Osteoblast (primary cell): ENCODE measurements around the gene DEPDC1. TPM values are rescaled to one million over a fixed set of nuclear protein-coding genes. Genes with fewer than 3 reads are reported as not detected.

Experiments used
- DNase-seq: peaks from one replicate; pipeline ENCODE4 v3.0.0; 2011; ENCODE audit warnings: low spot score, mixed read lengths; ENCODE audit not compliant: insufficient read length; ENCODE audit errors: missing footprints
- H2AFZ ChIP-seq: 2 replicates; pipeline ENCODE4 v1.6.0; 2011; ENCODE audit warnings: mild to moderate bottlenecking, low read length
- H3K27ac ChIP-seq: 2 replicates; pipeline ENCODE4 v1.5.1; 2011; ENCODE audit warnings: mild to moderate bottlenecking, low read depth, low read length, moderate library complexity
- H3K27me3 ChIP-seq: 2 replicates; pipeline ENCODE4 v1.6.0; 2012; ENCODE audit warnings: mild to moderate bottlenecking, control low read depth, inconsistent platforms, low read length, moderate library complexity; ENCODE audit not compliant: insufficient read depth
- H3K36me3 ChIP-seq: 2 replicates; pipeline ENCODE4 v1.5.1; 2011; ENCODE audit warnings: mild to moderate bottlenecking, low read length, control low read depth, moderate library complexity; ENCODE audit not compliant: insufficient read depth
- H3K4me1 ChIP-seq: 2 replicates; pipeline ENCODE4 v1.5.1; 2011; ENCODE audit warnings: mild to moderate bottlenecking, low read length, control low read depth, moderate library complexity; ENCODE audit not compliant: insufficient read depth
- H3K4me2 ChIP-seq: 2 replicates; pipeline ENCODE4 v1.6.0; 2011; ENCODE audit warnings: mild to moderate bottlenecking, low read length; ENCODE audit not compliant: insufficient read depth
- H3K4me3 ChIP-seq: fragments of 200-600 bp; sonication (generic); 3 replicates; pipeline ENCODE4 v1.5.1; 2012; ENCODE audit warnings: mild to moderate bottlenecking, low read length, inconsistent platforms; ENCODE audit not compliant: insufficient read depth
- H3K79me2 ChIP-seq: 2 replicates; pipeline ENCODE4 v1.6.0; 2012; ENCODE audit warnings: mild to moderate bottlenecking, low read length, control low read depth, inconsistent platforms; ENCODE audit not compliant: insufficient read depth
- H3K9me3 ChIP-seq: 2 replicates; pipeline ENCODE4 v1.5.1; 2011; ENCODE audit warnings: low read depth, low read length, control low read depth
- H4K20me1 ChIP-seq: 2 replicates; pipeline ENCODE4 v1.6.0; 2012; ENCODE audit warnings: mild to moderate bottlenecking, low read length, control low read depth; ENCODE audit not compliant: insufficient read depth
- total RNA-seq: library from RNA; depleted of rRNA; stranded (reverse); fragments of >200 nt; gene quantifications from 2 replicates; pipeline ENCODE4 v1.2.3, GENCODE V29; 2012
- TF ChIP-seq, protein P1 (sequence below): IDR thresholded peaks from 2 replicates; pipeline ENCODE4 v1.5.1; 2011; ENCODE audit warnings: mild to moderate bottlenecking, low read depth, low read length, moderate library complexity; ENCODE audit errors: extremely low read depth

DEPDC1 gene
- total RNA-seq, 1 donor: 1.4 TPM

DNA sequence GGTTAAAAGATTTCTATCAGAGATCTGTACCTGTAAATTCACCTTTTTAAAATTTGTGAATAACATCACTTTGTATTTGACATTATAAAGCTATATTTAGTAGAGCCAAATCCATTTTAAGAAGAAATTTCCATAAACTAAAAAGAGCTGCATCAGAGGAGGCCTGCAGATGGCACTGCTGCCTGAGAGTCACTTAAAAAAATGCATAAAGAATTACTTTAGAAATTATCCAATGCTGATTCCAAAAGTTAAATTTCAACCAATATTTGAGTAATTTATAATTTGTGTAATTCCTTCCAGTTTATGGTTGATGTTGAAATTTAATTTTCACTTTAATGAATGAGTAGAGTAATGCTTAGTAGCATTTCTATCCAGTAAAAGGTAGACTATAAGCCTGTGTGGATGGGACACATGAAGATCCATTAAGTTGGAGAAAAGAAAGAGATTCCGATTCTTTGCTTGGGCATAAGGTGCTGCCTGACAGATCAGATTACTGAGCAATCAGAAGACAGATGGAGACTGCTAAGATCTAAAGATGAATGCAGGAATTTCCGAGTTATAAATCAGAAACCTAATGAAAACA lies 26.4 kb downstream of the DEPDC1 start:
- peak; percentile 42 for DNase-seq
- H3K27ac ChIP-seq: no peak overlapping the region
- no peak overlapping the region for H3K4me3 ChIP-seq
- H2AFZ ChIP-seq: no peak overlapping the region
- H3K27me3 ChIP-seq: no peaks in the 10 kb centered on the region
- H3K79me2 ChIP-seq: no peaks in the 10 kb centered on the region
- H3K4me2 ChIP-seq: no peak overlapping the region
- TF ChIP-seq, protein P1, sequence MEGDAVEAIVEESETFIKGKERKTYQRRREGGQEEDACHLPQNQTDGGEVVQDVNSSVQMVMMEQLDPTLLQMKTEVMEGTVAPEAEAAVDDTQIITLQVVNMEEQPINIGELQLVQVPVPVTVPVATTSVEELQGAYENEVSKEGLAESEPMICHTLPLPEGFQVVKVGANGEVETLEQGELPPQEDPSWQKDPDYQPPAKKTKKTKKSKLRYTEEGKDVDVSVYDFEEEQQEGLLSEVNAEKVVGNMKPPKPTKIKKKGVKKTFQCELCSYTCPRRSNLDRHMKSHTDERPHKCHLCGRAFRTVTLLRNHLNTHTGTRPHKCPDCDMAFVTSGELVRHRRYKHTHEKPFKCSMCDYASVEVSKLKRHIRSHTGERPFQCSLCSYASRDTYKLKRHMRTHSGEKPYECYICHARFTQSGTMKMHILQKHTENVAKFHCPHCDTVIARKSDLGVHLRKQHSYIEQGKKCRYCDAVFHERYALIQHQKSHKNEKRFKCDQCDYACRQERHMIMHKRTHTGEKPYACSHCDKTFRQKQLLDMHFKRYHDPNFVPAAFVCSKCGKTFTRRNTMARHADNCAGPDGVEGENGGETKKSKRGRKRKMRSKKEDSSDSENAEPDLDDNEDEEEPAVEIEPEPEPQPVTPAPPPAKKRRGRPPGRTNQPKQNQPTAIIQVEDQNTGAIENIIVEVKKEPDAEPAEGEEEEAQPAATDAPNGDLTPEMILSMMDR: peak; percentile 79
- H4K20me1 ChIP-seq: no peaks in the 10 kb centered on the region
- no peaks in the 10 kb centered on the region for H3K4me1 ChIP-seq
- H3K36me3 ChIP-seq: no peaks in the 10 kb centered on the region
- no peaks in the 10 kb centered on the region for H3K9me3 ChIP-seq

DNA sequence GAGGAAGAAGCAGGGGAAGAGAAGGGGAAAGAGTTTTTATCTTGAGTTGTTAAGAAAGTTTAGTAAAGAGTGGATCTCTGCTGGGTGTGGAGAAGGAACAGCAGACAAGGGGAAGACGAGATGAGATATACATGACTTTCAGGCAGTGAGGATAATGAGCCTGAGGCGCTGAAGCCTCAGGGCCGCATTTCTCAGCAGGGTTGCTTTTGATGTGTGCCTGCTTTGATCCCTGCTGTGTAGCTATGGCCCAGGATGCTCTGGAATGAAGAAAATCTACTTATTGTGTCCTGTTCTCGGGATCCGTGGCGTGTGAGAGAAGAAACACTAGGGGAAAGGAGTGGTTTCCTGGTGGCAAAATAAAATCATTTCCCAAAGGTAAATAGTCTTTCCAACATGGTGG lies 32.0 kb downstream of the DEPDC1 start:
- Histone ChIP-seq H4K20me1 (no peaks in the 10 kb centered on the region), H3K36me3 (no peaks in the 10 kb centered on the region), H3K9me3 (peaks cover 5% of the 10 kb centered on the region), H3K27ac (no peak overlapping the region), H3K4me2 (no peak overlapping the region), H3K4me1 (no peaks in the 10 kb centered on the region), H2AFZ (no peak overlapping the region), H3K79me2 (no peaks in the 10 kb centered on the region), H3K27me3 (no peaks in the 10 kb centered on the region), H3K4me3 (no peak overlapping the region)
- TF ChIP-seq, protein P1: no peak
- DNase-seq: no peak

DNA sequence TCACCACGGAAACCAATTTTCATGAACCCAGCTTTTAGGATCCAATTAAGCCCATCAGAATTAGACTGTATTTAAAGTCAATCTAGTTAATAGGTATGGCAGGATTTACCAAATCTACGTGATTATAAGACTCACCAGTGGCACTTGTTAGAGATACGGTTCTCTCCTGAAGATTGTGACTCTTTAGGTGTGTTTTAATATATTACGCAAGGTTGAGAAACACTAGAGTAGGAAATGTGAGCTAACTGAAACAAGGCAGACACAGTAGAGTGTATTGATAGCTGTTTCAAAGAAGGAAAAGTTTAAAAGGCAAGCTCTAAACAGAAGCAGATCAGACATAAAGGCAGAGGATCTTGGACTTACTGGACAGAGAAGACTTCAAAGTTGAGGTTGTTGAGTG lies 35.9 kb downstream of the DEPDC1 start:
- Histone ChIP-seq H3K4me3 (no peak overlapping the region), H3K4me1 (no peaks in the 10 kb centered on the region), H3K79me2 (no peaks in the 10 kb centered on the region), H2AFZ (no peak overlapping the region), H3K4me2 (no peak overlapping the region), H3K27ac (no peak overlapping the region), H3K9me3 (peaks cover 5% of the 10 kb centered on the region), H4K20me1 (no peaks in the 10 kb centered on the region), H3K27me3 (no peaks in the 10 kb centered on the region), H3K36me3 (no peaks in the 10 kb centered on the region)
- TF ChIP-seq, protein P1: no peak
- DNase-seq: no peak

DNA sequence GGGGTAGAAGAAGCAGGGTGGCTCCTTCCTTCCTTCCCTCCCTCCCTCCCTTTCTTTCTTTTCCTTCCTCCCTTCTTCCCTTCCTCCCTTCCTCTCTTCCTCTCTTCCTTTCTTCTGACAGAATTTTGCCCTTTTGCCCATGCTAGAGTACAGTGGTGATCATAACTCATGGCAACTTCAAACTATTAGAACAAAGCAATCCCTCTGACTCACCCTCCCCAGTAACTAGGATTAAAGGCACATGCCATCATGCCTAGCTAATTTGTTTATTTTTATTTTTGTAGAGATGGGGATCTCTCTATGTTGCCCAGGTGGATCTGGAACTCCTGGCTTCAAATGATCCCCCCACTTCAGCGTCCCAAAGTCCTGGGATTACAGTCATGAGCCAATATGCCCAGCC lies 37.1 kb downstream of the DEPDC1 start:
- no peak overlapping the region for H3K4me2 ChIP-seq
- H3K4me3 ChIP-seq: no peak overlapping the region
- no peak overlapping the region for H3K27ac ChIP-seq
- peaks cover 5% of the 10 kb centered on the region for H3K9me3 ChIP-seq
- no peak overlapping the region for H2AFZ ChIP-seq
- TF ChIP-seq, protein P1: no peak
- no peaks in the 10 kb centered on the region for H3K36me3 ChIP-seq
- H3K27me3 ChIP-seq: no peaks in the 10 kb centered on the region
- no peaks in the 10 kb centered on the region for H3K79me2 ChIP-seq
- DNase-seq: no peak
- H4K20me1 ChIP-seq: no peaks in the 10 kb centered on the region
- H3K4me1 ChIP-seq: no peaks in the 10 kb centered on the region
